Astrocyte of the cerebellum (primary cell): Measurements from ENCODE around the gene HPS6.

Experiments used
- DNase-seq: peaks from one replicate; pipeline ENCODE4 v3.0.0-alpha.2; 2011; ENCODE audit warnings: low read depth
- H3K4me3 ChIP-seq: 2 replicates; pipeline ENCODE4 v1.5.1; 2011; ENCODE audit warnings: mild to moderate bottlenecking, low read depth, low read length, moderate library complexity
- in situ Hi-C: cut with HindIII; loops from 2 replicates; pipeline ENCODE4 v1.10.0; 2017; ENCODE audit warnings: low sequenced_read_pairs
- TF ChIP-seq, protein P1 (sequence below): IDR thresholded peaks from 2 replicates; pipeline ENCODE4 v1.5.1; 2012; ENCODE audit warnings: low read length, low read depth, moderate library complexity, mild to moderate bottlenecking; ENCODE audit errors: missing control alignments

HPS6 gene

DNA sequence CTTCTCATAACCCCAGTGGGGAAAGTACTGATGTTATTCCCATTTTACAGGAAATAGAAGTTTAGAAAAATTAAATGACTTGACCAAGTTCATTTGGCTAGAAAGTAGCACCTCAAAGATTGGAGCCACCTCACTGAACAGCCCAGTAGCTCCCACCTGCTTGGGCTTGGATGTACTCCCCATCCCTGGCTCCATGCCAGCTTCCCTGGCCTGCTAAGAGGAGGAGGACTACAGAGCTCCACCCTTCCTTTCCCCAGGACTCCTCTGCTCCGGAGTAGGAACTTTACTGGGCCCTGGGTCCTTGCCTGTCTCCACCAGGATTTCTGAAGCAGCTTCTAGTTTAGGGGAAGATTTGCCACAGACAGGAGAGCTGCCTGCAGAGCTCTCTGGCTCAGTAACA, 3.1 kb downstream of the HPS6 start:
- no peak for DNase-seq
- in situ Hi-C loops, result no loop called here
- TF ChIP-seq, protein P1, sequence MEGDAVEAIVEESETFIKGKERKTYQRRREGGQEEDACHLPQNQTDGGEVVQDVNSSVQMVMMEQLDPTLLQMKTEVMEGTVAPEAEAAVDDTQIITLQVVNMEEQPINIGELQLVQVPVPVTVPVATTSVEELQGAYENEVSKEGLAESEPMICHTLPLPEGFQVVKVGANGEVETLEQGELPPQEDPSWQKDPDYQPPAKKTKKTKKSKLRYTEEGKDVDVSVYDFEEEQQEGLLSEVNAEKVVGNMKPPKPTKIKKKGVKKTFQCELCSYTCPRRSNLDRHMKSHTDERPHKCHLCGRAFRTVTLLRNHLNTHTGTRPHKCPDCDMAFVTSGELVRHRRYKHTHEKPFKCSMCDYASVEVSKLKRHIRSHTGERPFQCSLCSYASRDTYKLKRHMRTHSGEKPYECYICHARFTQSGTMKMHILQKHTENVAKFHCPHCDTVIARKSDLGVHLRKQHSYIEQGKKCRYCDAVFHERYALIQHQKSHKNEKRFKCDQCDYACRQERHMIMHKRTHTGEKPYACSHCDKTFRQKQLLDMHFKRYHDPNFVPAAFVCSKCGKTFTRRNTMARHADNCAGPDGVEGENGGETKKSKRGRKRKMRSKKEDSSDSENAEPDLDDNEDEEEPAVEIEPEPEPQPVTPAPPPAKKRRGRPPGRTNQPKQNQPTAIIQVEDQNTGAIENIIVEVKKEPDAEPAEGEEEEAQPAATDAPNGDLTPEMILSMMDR, result no peak
- no peak overlapping the region for H3K4me3 ChIP-seq

GRCh38 chr10:102069071-102069470, 3.9 kb downstream of the HPS6 start:
- TF ChIP-seq, protein P1, result no peak
- no peak overlapping the region for H3K4me3 ChIP-seq
- in situ Hi-C loops, result no loop called here
- DNase-seq, result no peak

DNA sequence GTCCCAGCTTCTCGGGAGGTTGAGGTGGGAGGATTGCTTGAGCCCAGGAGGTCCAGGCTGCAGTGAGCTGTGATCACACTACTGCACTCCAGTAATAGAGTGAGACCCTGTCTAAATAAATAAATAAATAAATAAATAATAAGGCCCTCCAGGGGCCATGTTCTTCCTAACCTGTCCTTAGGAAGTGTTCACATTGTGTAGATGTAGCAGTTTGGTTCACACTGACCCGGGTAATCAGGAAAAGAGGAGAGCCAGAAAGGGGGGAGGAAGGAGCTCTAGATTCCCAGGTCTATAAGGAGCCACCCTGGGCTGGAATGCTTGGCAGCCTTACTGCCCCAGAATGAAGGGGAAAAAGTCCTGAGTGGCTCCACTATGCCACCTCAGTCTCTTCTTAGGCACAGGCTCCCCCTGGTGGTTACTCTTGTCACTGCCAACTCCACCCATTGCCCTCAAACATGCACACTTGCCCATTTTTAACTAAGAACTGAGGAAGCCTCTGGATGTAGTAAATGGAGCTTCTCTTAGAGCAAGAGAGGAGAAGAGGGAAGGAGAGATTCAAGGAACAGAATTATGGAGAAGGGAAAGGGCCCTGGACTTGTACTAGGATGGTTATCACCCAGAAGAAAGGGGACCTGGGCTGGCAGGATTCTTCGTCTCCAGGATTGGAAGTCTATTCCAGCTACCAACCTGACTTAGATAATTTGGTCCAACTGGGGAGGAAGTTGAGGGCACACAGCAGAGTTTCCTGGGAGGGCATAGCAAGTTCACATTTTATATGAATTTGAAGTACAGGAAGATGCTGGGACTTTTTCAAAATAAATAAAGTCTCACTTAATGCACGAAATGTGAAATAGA, 7.8 kb downstream of the HPS6 start:
- peak; percentile 65 for DNase-seq
- TF ChIP-seq, protein P1, result peak; percentile 96
- no peak overlapping the region for H3K4me3 ChIP-seq
- in situ Hi-C loops, result no loop called here

GRCh38 chr10:102083541-102083940, 18.4 kb downstream of the HPS6 start:
- in situ Hi-C loops, result no loop called here
- H3K4me3 ChIP-seq, result no peak overlapping the region
- TF ChIP-seq, protein P1, result no peak
- DNase-seq, result no peak

DNA sequence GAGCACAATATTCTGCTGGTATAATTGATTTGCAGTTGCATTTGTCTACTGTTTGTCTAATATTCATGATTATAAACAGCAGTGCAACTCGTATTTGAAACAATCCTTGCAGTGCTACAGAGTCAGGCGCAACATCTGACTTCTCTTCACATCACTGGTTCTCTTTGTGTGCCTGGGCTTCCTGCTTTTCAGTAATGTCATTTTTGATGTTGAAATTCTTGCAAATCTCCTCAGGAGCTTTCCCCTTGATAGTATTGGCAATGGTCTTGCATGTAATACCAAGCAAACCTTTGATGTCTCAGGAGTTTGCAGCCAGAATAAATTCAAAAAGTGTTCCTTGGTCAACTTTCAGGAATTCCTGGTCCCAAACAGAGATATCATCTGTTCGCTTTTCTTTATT, 20.2 kb downstream of the HPS6 start:
- TF ChIP-seq, protein P1, result no peak
- no peak for DNase-seq
- H3K4me3 ChIP-seq, result no peak overlapping the region
- in situ Hi-C loops, result no loop called here

DNA sequence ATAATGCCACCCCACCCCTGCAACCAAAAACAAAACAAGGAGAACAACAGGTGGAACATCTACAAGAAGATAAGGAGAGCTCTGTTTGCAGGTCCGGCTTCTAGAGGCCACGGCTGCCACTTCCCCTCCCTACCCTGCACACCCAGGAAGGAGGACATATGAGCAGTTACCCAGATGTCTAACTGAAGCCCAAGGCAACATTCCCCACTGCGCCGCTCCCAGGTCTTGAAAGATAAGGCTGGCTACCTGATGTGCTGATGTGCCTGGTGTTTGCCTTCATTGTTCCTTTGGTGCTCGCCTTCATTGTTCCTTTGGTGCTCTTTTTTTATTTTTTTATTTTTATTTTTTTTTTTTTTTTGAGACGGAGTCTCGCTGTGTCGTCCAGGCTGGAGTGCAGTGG, 21.0 kb downstream of the HPS6 start:
- TF ChIP-seq, protein P1, result no peak
- H3K4me3 ChIP-seq, result no peak overlapping the region
- in situ Hi-C loops, result no loop called here
- no peak for DNase-seq
